B cell (primary cell): ENCODE data around the gene IFITM1. TPM values are rescaled to one million over a fixed set of nuclear protein-coding genes. Genes with fewer than 3 reads are reported as not detected.

ENCODE experiments used
- ATAC-seq: fragments of 200-7000 bp; cut with Tn5 transposase; one replicate; pipeline ENCODE4 v1.10.0; 2021; ENCODE audit warnings: low read depth, mild to moderate bottlenecking, moderate number of reproducible peaks, moderate library complexity
- CTCF ChIA-PET: fragments of 350-600 bp; sonication (Branson Sonifier 250); formaldehyde crosslinking; loops from one replicate; lab custom pipeline; 2021; ENCODE audit warnings: antibody characterized with exemption, inconsistent platforms; lab: Charles Lee
- POLR2A ChIA-PET: fragments of 350-600 bp; sonication (Branson Sonifier 250); formaldehyde crosslinking; loops from one replicate; lab custom pipeline; 2021; ENCODE audit warnings: antibody characterized with exemption; lab: Charles Lee
- DNase-seq: peaks from one replicate; pipeline ENCODE4 v3.0.0; 2013
- H2AFZ ChIP-seq: 2 replicates; pipeline ENCODE4 v1.6.1; 2012; ENCODE audit warnings: mild to moderate bottlenecking, low read depth, low read length; ENCODE audit not compliant: insufficient read depth, poor library complexity, severe bottlenecking
- H3K27ac ChIP-seq, 2 donors: 1 replicate in 1 of 2; 2 replicates in 1 of 2; pipeline ENCODE4 v1.5.1; 2012 to 2013; ENCODE audit warnings: low read length in 2 of 2, mild to moderate bottlenecking in 2 of 2, moderate library complexity in 1 of 2
- H3K27me3 ChIP-seq, 4 experiments: fragments of 200-600 bp in 1 of 4; sonication (generic) in 1 of 4; replicated peaks in 1 of 4; 1 replicate in 2 of 4; 2 replicates in 2 of 4; pipeline versions ENCODE4 v1.6.1 to v1.7.0; 2013 to 2016; ENCODE audit warnings: low read length in 3 of 4, mild to moderate bottlenecking in 2 of 4, mixed read lengths in 1 of 4, moderate library complexity in 1 of 4; ENCODE audit not compliant: insufficient read depth in 4 of 4, control insufficient read depth in 3 of 4; ENCODE audit errors: control extremely low read depth in 1 of 4
- H3K36me3 ChIP-seq, 2 experiments: replicated peaks in 1 of 2; 1 replicate in 1 of 2; 2 replicates in 1 of 2; pipeline versions ENCODE4 v1.6.1 to v1.7.1; 2013; ENCODE audit warnings: low read length in 1 of 2; ENCODE audit not compliant: insufficient read depth in 2 of 2, control insufficient read depth in 1 of 2; ENCODE audit errors: control extremely low read depth in 1 of 2, extremely low read depth in 1 of 2
- H3K4me1 ChIP-seq, 2 donors: fragments of 200-600 bp in 1 of 2; sonication (generic) in 1 of 2; 1 replicate in 1 of 2; 2 replicates in 1 of 2; pipeline versions ENCODE4 v1.5.1 to v1.6.1; 2013 to 2017; ENCODE audit warnings: low read length in 2 of 2; ENCODE audit not compliant: control insufficient read depth in 2 of 2, insufficient read depth in 2 of 2
- H3K4me2 ChIP-seq: replicated peaks from 2 replicates; pipeline ENCODE3; 2012; ENCODE audit warnings: mild to moderate bottlenecking, low read depth, low read length; ENCODE audit not compliant: poor library complexity, severe bottlenecking
- H3K4me3 ChIP-seq, 5 experiments: fragments of 200-600 bp in 1 of 5; sonication (generic) in 1 of 5; 1 replicate in 3 of 5; 2 replicates in 2 of 5; pipeline versions ENCODE4 v1.5.1 to v1.7.0; 2011 to 2016; ENCODE audit warnings: low read length in 4 of 5, mild to moderate bottlenecking in 4 of 5, low read depth in 2 of 5, control low read depth in 1 of 5, moderate library complexity in 1 of 5; ENCODE audit not compliant: insufficient read depth in 1 of 5; ENCODE audit errors: control extremely low read depth in 1 of 5, extremely low read depth in 1 of 5
- H3K79me2 ChIP-seq: fragments of 200-600 bp; sonication (generic); one replicate; pipeline ENCODE4 v1.6.0; 2016; ENCODE audit warnings: low read length; ENCODE audit not compliant: control insufficient read depth, insufficient read depth
- H3K9ac ChIP-seq: fragments of 200-600 bp; sonication (generic); 2 replicates; pipeline ENCODE4 v1.6.1; 2017; ENCODE audit warnings: mild to moderate bottlenecking, low read length, moderate library complexity
- H3K9me3 ChIP-seq, 3 donors: one replicate each; pipeline versions ENCODE4 v1.6.1 to v1.7.1; 2013; ENCODE audit warnings: low read length in 2 of 3; ENCODE audit not compliant: control insufficient read depth in 2 of 3, insufficient read depth in 1 of 3; ENCODE audit errors: control extremely low read depth in 1 of 3
- H4K20me1 ChIP-seq: 2 replicates; pipeline ENCODE4 v1.6.0; 2012; ENCODE audit warnings: mild to moderate bottlenecking, low read length; ENCODE audit not compliant: insufficient read depth, control insufficient read depth, poor library complexity, severe bottlenecking
- H3K27ac Mint-ChIP-seq: one replicate; pipeline ENCODE4 v1.8.0; 2021; ENCODE audit warnings: mixed read lengths
- H3K27me3 Mint-ChIP-seq: one replicate; pipeline ENCODE4 v1.8.0; 2021; ENCODE audit warnings: mixed read lengths
- H3K4me1 Mint-ChIP-seq: one replicate; pipeline ENCODE4 v1.8.0; 2021; ENCODE audit warnings: mixed read lengths
- H3K4me3 Mint-ChIP-seq: one replicate; pipeline ENCODE4 v1.8.0; 2021; ENCODE audit warnings: mixed read lengths
- H3K9me3 Mint-ChIP-seq: one replicate; pipeline ENCODE4 v1.8.0; 2022; ENCODE audit warnings: mixed read lengths; ENCODE audit not compliant: insufficient read depth
- CTCF ChIP-seq: fragments of 200-600 bp; IDR thresholded peaks from one replicate; pipeline ENCODE4 v1.8.0; 2022; ENCODE audit warnings: antibody characterized with exemption, mild to moderate bottlenecking
- EZH2 ChIP-seq: IDR thresholded peaks from 2 replicates; pipeline ENCODE4 v1.6.1; 2012; ENCODE audit warnings: borderline replicate concordance, low read depth, mild to moderate bottlenecking, moderate library complexity, low read length; ENCODE audit not compliant: insufficient read depth, poor library complexity, severe bottlenecking
- WGBS: methylation state at CpG from one replicate; pipeline ENCODE4 v1.1.5; 2013; ENCODE audit warnings: missing lambda C conversion rate; ENCODE audit not compliant: insufficient coverage; 5-methylcytosine and 5-hydroxymethylcytosine counted together
- intact Hi-C: fragments of 100-400 bp; cut with micrococcal nuclease; formaldehyde crosslinking; loops from one replicate; pipeline ENCODE4 v1.10.0; 2022
- polyA plus RNA-seq: library from polyadenylated mRNA; depleted of rRNA; stranded (reverse); fragments of >200 nt; gene quantifications from 2 replicates; pipeline ENCODE4 v1.2.3, GENCODE V29; 2012
- total RNA-seq, 2 donors: library from RNA; stranded (reverse); fragments of 120-200 nt in 1 of 2; gene quantifications; 1 replicate in 1 of 2; 2 replicates in 1 of 2; pipeline versions ENCODE4 v1.2.3 to v1.2.4, GENCODE V29; 2013 to 2022

IFITM1 gene
- total and polyA plus RNA-seq, 2 donors (not counting 1 experiment from before 2014, with no cell fraction given), result 19.5 to 83.7 TPM

DNA sequence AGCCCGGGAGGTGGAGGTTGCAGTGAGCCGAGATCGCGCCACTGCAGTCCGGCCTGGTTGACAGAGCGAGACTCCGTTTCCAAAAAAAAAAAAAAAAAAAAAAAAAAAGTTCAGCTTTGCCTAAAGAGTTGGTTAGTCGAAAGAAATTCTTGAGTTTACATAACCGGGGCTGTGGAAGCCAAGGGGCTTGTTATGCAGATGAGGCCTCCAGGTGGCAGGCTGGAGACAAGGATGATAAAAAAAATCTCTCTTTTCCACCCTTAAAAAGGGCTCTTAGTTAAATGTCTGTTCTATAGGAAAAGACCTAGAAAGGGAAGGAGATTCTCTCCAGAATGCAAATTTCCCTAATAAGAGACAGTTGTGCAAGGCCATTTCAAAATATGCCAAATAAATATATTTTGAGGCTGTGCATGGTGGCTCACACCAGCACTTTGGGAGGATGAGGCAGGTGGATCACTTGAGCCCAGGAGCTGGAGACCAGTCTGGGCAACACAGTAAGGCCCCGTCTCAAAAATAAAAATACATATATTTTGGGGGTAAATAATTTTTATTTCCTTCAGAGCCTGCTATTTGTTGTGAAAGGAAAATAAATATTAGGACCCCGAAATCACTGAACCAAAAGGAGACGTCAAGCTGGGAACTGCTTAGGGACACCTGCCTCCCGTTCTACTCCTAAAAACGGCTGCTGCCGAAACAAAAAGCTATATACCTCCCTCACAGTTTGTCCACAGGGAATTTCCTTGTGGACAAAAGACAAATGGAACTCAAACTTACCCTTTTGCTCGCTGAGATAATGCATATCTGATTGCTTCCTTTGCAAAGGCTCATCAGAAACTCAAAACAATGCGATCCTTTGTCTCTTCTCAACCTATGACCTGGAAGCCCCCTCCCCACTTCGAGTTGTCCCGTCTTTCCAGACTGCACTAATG, 8.7 kb upstream of the IFITM1 start:
- Histone ChIP-seq H3K36me3 (no peaks in the 10 kb centered on the region), H3K4me2 (no peak overlapping the region), H3K4me3 (no peak overlapping the region), H3K79me2 (peaks cover 7% of the 10 kb centered on the region), H3K9me3 (no peaks in the 10 kb centered on the region), H2AFZ (no peak overlapping the region), H3K27ac (no peak overlapping the region), H3K4me1 (peaks cover 28 to 56% of the 10 kb centered on the region in 2 donors), H3K9ac (no peak overlapping the region), H3K27me3 (peaks cover 0 to 2% (median 0%) of the 10 kb centered on the region in 4 experiments), H4K20me1 (no peaks in the 10 kb centered on the region)
- CTCF ChIA-PET, result interaction anchor here (0.5 to 5.6 kb wide), 29 partner anchors 10 to 457 kb away, joined by 3 to 54 read pairs (median 4); partner anchors contain the start of genes BET1L, HRAS, PGGHG and PTDSS2
- Mint-ChIP-seq H3K9me3 (no peaks in the 10 kb centered on the region), H3K27me3 (no peaks in the 10 kb centered on the region), H3K4me1 (peaks cover 52% of the 10 kb centered on the region), H3K4me3 (no peak overlapping the region), H3K27ac (peak overlapping the region; percentile 73)
- intact Hi-C loops, result loop anchor here (2.0 to 5.0 kb wide), 3 partner anchors 38 to 146 kb away; partner anchors contain the start of gene PTDSS2
- POLR2A ChIA-PET, result interaction anchor here (0.6 to 2.2 kb wide), 2 partner anchors 37 to 55 kb away, joined by 3 to 11 read pairs; no protein-coding TSS in a partner anchor
- TF ChIP-seq EZH2, result no peak
- peak; percentile 67 for TF ChIP-seq CTCF
- DNase-seq (peak; percentile 71), ATAC-seq (peak; percentile 37)
- WGBS, result 90% methylated on average over 8 of the region's 19 CpGs
